GM12878 (cell line): ENCODE measurements around the gene TACR1. TPM values are rescaled to one million over a fixed set of nuclear protein-coding genes. Genes with fewer than 3 reads are reported as not detected.

Experiments used
- ATAC-seq: fragments of 200-7000 bp; cut with Tn5 transposase; 3 replicates; pipeline ENCODE4 v1.9.1; 2020; ENCODE audit warnings: mild to moderate bottlenecking, moderate library complexity
- BruUV-seq: library from RNA; stranded (reverse); fragments of 400-500 nt; replicated peaks from 2 replicates; lab custom pipeline; 2021; lab: Mats Ljungman, UMichigan
- CTCF ChIA-PET: fragments of 300-600 bp; sonication (Branson Sonifier 250); formaldehyde crosslinking; extraction: SDS; loops from one replicate; lab custom pipeline; 2021; ENCODE audit warnings: inconsistent platforms; lab: Yijun Ruan, JAX
- POLR2A ChIA-PET: fragments of 350-600 bp; formaldehyde crosslinking; extraction: SDS; loops from one replicate; lab custom pipeline; 2021; ENCODE audit warnings: inconsistent platforms; lab: Charles Lee
- RAD21 ChIA-PET: fragments of 300-600 bp; sonication (Branson Sonifier 250); formaldehyde crosslinking; loops from one replicate; lab custom pipeline; 2023; ENCODE audit warnings: antibody characterized with exemption; ENCODE audit not compliant: unreplicated experiment; lab: Charles Lee
- SMC1A ChIA-PET: fragments of 300-600 bp; sonication (Branson Sonifier 250); formaldehyde crosslinking; loops from one replicate; lab custom pipeline; 2023; ENCODE audit not compliant: unreplicated experiment, uncharacterized antibody; lab: Charles Lee
- DNase-seq: peaks from one replicate; pipeline ENCODE4 v3.0.0-alpha.2; 2011; ENCODE audit warnings: low read depth, low spot score
- FAIRE-seq: peaks from 3 replicates; lab custom pipeline; 2011; peaks lifted over from hg19 to GRCh38; lab: Jason Lieb, UNC
- H2AFZ ChIP-seq: 2 replicates; pipeline ENCODE4 v1.6.0; 2011; ENCODE audit warnings: low read depth, low read length, control low read depth; ENCODE audit not compliant: control insufficient read depth
- H3K27ac ChIP-seq: 2 replicates; pipeline ENCODE4 v1.5.1; 2011; ENCODE audit warnings: control low read depth; ENCODE audit not compliant: control insufficient read depth, insufficient read depth
- H3K27me3 ChIP-seq, 2 experiments: replicated peaks in 1 of 2; 2 replicates each; pipeline versions ENCODE4 v1.6.0 to v1.6.1; 2011; ENCODE audit warnings: low read length in 1 of 2; ENCODE audit not compliant: control insufficient read depth in 2 of 2, insufficient read depth in 2 of 2
- H3K36me3 ChIP-seq, 2 experiments: 2 replicates each; pipeline ENCODE4 v1.5.1; 2011; ENCODE audit warnings: low read length in 1 of 2; ENCODE audit not compliant: control insufficient read depth in 2 of 2, insufficient read depth in 2 of 2
- H3K4me1 ChIP-seq: 2 replicates; pipeline ENCODE4 v1.6.1; 2011; ENCODE audit warnings: mild to moderate bottlenecking, low read length, moderate library complexity, mixed read lengths; ENCODE audit not compliant: control insufficient read depth, insufficient read depth
- H3K4me2 ChIP-seq: 2 replicates; pipeline ENCODE4 v1.6.0; 2011; ENCODE audit warnings: control low read depth; ENCODE audit not compliant: control insufficient read depth, insufficient read depth
- H3K4me3 ChIP-seq: fragments of 200-600 bp; sonication (generic); 2 replicates; pipeline ENCODE4 v1.5.1; 2016
- H3K79me2 ChIP-seq: 2 replicates; pipeline ENCODE4 v1.6.0; 2011; ENCODE audit warnings: low read length; ENCODE audit not compliant: control insufficient read depth, insufficient read depth
- H3K9ac ChIP-seq: 2 replicates; pipeline ENCODE4 v1.8.0; 2011; ENCODE audit warnings: low read length, control low read depth, mixed read lengths; ENCODE audit not compliant: control insufficient read depth, insufficient read depth
- H3K9me3 ChIP-seq: replicated peaks from 3 replicates; pipeline ENCODE4 v1.5.1; 2011; ENCODE audit warnings: mild to moderate bottlenecking, low read length; ENCODE audit not compliant: control insufficient read depth, insufficient read depth
- H4K20me1 ChIP-seq: 2 replicates; pipeline ENCODE4 v1.6.0; 2011; ENCODE audit not compliant: control insufficient read depth, insufficient read depth
- BMI1 ChIP-seq: fragments of 450-650 bp; IDR thresholded peaks from 2 replicates; pipeline ENCODE4 v1.6.1; 2016; ENCODE audit warnings: mild to moderate bottlenecking, moderate library complexity, borderline replicate concordance
- CHD4 ChIP-seq: fragments of 200-600 bp; sonication (generic); IDR thresholded peaks from 2 replicates; pipeline ENCODE4 v1.6.1; 2016; ENCODE audit warnings: mild to moderate bottlenecking
- FOXK2 ChIP-seq: fragments of 450-650 bp; IDR thresholded peaks from 2 replicates; pipeline ENCODE4 v1.6.1; 2017; ENCODE audit warnings: mild to moderate bottlenecking, moderate library complexity
- LARP7 ChIP-seq: fragments of 450-650 bp; IDR thresholded peaks from 2 replicates; pipeline ENCODE4 v1.6.1; 2017; ENCODE audit warnings: mild to moderate bottlenecking
- PAX5 ChIP-seq: IDR thresholded peaks from 2 replicates; pipeline ENCODE4 v1.6.1; 2011; ENCODE audit warnings: low read depth, low read length, borderline replicate concordance
- RAD21 ChIP-seq: IDR thresholded peaks from 2 replicates; pipeline ENCODE4 v1.6.1; 2011; ENCODE audit warnings: mild to moderate bottlenecking, low read depth, low read length, moderate library complexity; ENCODE audit not compliant: insufficient read depth
- RFX5 ChIP-seq: IDR thresholded peaks from 2 replicates; pipeline ENCODE4 v1.6.1; 2011; ENCODE audit warnings: low read depth, low read length, improper control_type of control experiment
- SMARCA5 ChIP-seq: fragments of 450-650 bp; IDR thresholded peaks from 2 replicates; pipeline ENCODE4 v1.6.1; 2017; ENCODE audit warnings: mild to moderate bottlenecking
- SMC3 ChIP-seq: IDR thresholded peaks from 2 replicates; pipeline ENCODE4 v1.6.1; 2011; ENCODE audit warnings: low read length, improper control_type of control experiment, borderline replicate concordance
- SUZ12 ChIP-seq: fragments of 200-600 bp; sonication (generic); IDR thresholded peaks from one replicate; pipeline ENCODE4 v1.6.1; 2018; ENCODE audit warnings: antibody characterized with exemption, mild to moderate bottlenecking; ENCODE audit not compliant: unreplicated experiment
- TBL1XR1 ChIP-seq: IDR thresholded peaks from 2 replicates; pipeline ENCODE4 v1.6.1; 2012; ENCODE audit warnings: low read depth, low read length, improper control_type of control experiment
- WGBS: methylation state at CpG from one replicate; pipeline ENCODE4 v1.1.6; 2016; ENCODE audit warnings: low lambda C conversion rate; ENCODE audit not compliant: insufficient replicate concordance, insufficient coverage; ENCODE audit errors: missing lambda C conversion rate; 5-methylcytosine and 5-hydroxymethylcytosine counted together
- in situ Hi-C: fragments of 300-500 bp; cut with MboI; formaldehyde crosslinking; loops from 9 replicates; pipeline ENCODE4 v1.14.3; 2018; ENCODE audit warnings: mixed read lengths
- intact Hi-C: fragments of 100-400 bp; cut with micrococcal nuclease; formaldehyde crosslinking; loops from one replicate; pipeline ENCODE4 v1.14.2; 2022; ENCODE audit not compliant: unreplicated experiment
- polyA plus RNA-seq, 11 experiments: library from polyadenylated mRNA; depleted of rRNA in 4 of 11; unstranded in 6 of 11; stranded (reverse) in 5 of 11; fragments of >200 nt; fragmentation: Nextera tagmentation in 4 of 11; fragmentation: Illumina TruSeq in 1 of 11; extraction: Ambion mirVana in 4 of 11; extraction: Trizol in 1 of 11; gene quantifications; 1 replicate in 1 of 11; 2 replicates in 10 of 11; pipeline versions ENCODE4 v1.2.1 to v1.2.3, GENCODE V29; 2011 to 2016; ENCODE audit warnings: inconsistent platforms in 2 of 11, missing spikeins in 2 of 11, low read depth in 1 of 11
- total RNA-seq, 4 experiments: library from RNA; depleted of rRNA in 3 of 4; stranded (reverse); fragments of >200 nt in 3 of 4; fragmentation: Illumina TruSeq in 1 of 4; extraction: Trizol in 1 of 4; gene quantifications; 2 replicates each; pipeline versions ENCODE4 v1.2.1 to v1.2.3, GENCODE V29; 2013 to 2021

The TACR1 gene
- total and polyA plus RNA-seq, 10 of the 15 experiments (the other 5 are each of a cell fraction or from before 2014, with no cell fraction given), result 0.04 to 1.4 (median 0.15) TPM

- Histone ChIP-seq H3K9ac (no peak overlapping the region), H2AFZ (no peak overlapping the region), H3K27ac (no peak overlapping the region), H4K20me1 (no peaks in the 10 kb centered on the region), H3K36me3 (no peaks in the 10 kb centered on the region; a peak in 1 of 4 replicates), H3K9me3 (no peaks in the 10 kb centered on the region), H3K4me2 (no peak overlapping the region), H3K4me3 (no peak overlapping the region), H3K79me2 (no peaks in the 10 kb centered on the region), H3K27me3 (no peaks in the 10 kb centered on the region), H3K4me1 (no peaks in the 10 kb centered on the region)
- in situ Hi-C loops, result no loop called here
- no peak for DNase-seq
- POLR2A ChIA-PET, result no interaction called here
- no peak for FAIRE-seq
- RAD21 ChIA-PET, result interaction anchor here (1.0 kb wide), 1 partner anchor 13 kb away, joined by 3 read pairs; no protein-coding TSS in a partner anchor
- no peak for ATAC-seq
- SMC1A ChIA-PET, result interaction anchor here (0.9 to 1.5 kb wide), 3 partner anchors 10 to 119 kb away, joined by 3 to 5 read pairs (median 4); no protein-coding TSS in a partner anchor
- intact Hi-C loops, result no loop called here
- CTCF ChIA-PET, result interaction anchor here (0.9 kb wide), 1 partner anchor 19 kb away, joined by 3 read pairs; no protein-coding TSS in a partner anchor
- TF ChIP-seq SUZ12, result no peak
- no peak for TF ChIP-seq LARP7
- no peak for TF ChIP-seq CHD4
- no peak for TF ChIP-seq BMI1
- no peak for TF ChIP-seq RFX5
- TF ChIP-seq SMC3, result no peak
- no peak for TF ChIP-seq TBL1XR1
- TF ChIP-seq RAD21, result no peak
- TF ChIP-seq FOXK2, result no peak
- TF ChIP-seq SMARCA5, result no peak
- TF ChIP-seq PAX5, result no peak
- WGBS, result 58% methylated on average over 3 of the region's 3 CpGs
- no TSS peak for BruUV-seq
These were observed 197.3 kb downstream of the TACR1 start for GRCh38 chr2:75002007-75002406.
